CD4-positive, alpha-beta T cell treated with Interleukin-1 beta for 1 hour (primary cell): Measurements from ENCODE around the gene BCL2L13.
A peak's percentile ranks its signal among the peaks of the same experiment; 100 is the strongest.

Experiments
- DNase-seq, 2 donors: peaks; one replicate each; pipeline ENCODE4 v3.0.0-alpha.2; 2020 to 2022

Gene BCL2L13

DNA sequence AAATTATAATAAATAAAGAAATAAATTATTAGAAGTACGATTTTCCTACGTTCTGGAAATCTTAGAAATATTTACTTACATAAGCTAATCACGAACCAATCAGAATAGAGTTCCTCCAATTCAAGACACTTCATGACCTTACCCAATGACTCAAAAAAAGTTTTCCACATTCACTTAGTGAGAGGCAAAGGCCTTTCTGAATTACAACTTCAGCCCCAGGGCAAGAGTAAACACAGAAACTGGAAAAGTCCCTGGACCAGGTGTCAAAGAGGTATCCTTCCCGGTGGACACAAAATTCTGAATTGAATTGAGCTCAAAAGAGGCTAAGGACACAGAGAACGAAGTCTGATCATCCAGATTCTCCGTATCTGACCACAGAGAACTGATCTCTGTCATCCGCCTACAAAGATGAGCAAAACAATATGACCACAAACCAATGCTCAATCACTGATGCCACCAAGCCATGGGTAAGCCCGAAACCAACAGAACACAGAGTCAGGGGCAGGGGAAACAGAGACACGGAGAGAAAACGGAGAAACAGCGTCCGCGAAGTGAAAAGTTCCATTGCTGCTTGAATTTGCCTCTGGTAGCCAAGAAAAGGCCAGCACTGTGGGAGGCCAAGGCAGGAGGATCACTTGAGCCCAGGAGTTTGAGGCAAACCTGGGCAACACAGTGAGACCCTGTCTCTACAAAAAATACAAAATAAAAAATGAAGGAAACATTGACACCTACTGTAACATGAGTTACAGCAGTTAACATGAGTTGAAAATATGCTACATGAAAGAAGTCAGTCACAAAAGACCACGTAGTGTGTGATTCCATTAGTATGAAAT is 128.9 kb downstream of the BCL2L13 start:
- DNase-seq = peak in 1 of 2 donors; percentile 57

GRCh38 chr22:17769013-17769715 is 130.6 kb downstream of the BCL2L13 start:
- DNase-seq = peak in 1 of 2 donors; percentile 32

DNA sequence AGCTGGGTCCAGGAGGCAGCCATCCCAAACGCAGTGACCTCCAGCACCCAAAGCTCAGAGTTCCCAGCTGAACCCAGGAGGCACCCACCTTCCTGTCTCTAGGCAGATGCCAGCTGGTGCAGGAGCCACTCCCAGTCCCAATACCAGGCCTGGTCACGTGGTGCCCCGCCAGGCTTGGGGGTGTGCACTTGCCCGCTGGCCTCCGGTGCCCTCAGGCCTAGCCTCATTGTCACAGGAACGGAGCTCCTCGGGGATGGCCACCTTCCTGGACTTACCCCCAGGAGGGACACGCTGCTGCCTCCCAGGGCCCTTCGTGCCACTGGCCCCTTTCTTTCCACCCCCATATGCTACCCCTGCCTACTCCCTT is 131.1 kb downstream of the BCL2L13 start:
- DNase-seq = no peak

GRCh38 chr22:17770180-17771077 is 131.9 kb downstream of the BCL2L13 start:
- no peak for DNase-seq

DNA sequence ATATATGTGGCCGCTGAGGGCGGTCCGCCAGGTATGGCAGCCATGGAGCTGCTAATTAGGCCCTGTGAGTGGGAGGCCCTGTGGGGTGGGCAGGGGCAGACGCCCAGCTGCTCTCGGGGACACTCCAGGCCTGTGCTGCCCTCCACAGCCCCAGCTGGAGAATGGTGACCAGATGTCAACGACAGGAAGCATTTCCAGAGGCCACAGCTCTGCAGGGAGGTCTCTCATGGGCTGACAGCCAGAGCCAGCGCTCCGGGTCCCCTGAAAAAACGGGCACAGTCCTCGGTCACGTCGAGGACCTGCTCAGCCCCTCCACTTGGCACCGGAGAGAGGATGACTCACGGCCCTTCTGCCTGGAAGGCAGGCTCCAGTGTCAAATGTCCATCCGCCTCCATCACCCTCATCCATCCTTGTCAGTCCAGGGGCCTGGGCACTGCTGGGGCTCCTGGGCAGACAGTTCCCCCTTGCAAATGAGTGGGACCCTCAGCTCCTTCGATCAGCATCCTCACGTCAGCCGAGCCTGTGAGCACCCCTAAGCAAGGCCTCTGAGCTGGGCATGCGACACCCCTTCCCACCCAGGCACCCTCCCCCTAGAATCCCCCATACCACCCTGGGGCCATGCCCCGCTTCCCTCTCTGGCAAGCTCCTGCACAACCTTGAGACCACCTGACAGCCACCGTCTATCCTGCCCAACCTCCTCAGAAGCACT is 133.8 kb downstream of the BCL2L13 start:
- DNase-seq = no peak

- DNase-seq = peak in 1 of 2 donors; percentile 29
These were observed 134.5 kb downstream of the BCL2L13 start for GRCh38 chr22:17772958-17773605.

GRCh38 chr22:17773606-17774205 is 135.1 kb downstream of the BCL2L13 start:
- peak; percentile 68 to 72 for DNase-seq

DNA sequence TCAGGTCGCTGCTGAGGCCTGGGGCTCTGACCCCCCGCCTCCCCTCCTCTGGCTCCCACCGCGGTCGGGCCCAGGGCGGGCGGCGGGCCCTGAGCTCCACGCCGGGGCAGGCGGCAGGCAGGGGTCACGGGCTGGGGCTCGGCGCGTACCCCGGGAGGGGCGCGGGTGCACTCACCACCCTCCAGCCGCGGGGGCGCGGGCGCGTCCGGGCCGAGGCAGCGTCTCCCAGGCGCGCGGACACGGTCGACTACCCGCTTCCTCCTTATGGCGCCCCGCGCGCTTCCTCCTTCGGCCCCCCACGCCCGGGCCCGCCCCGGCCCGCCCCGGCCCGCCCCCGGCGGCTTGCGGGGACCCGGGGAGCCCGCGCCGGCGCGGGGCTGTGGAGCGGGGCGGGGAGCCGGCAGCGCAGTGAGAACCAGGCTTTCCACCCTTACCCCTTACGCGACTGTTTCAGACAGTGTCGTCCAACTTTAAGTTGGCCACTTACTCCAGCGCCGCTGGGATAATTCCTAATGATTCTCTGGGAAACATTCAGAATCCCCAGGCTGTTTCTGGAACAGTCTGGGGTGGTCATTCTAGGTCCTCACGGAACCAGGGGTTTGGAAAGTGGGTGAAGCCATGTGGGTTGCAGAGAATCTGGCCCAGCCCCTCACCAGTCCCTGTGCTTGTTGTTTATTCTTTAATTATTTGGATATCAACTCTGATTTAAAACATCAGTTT is 135.8 kb downstream of the BCL2L13 start, which contains the start of gene BID:
BID (minus strand) TSS at position 264 of the 720 bp plus-strand sequence. CDS start 24,353 bp downstream, outside the sequence.
- DNase-seq = peak; percentile 57 to 70

DNA sequence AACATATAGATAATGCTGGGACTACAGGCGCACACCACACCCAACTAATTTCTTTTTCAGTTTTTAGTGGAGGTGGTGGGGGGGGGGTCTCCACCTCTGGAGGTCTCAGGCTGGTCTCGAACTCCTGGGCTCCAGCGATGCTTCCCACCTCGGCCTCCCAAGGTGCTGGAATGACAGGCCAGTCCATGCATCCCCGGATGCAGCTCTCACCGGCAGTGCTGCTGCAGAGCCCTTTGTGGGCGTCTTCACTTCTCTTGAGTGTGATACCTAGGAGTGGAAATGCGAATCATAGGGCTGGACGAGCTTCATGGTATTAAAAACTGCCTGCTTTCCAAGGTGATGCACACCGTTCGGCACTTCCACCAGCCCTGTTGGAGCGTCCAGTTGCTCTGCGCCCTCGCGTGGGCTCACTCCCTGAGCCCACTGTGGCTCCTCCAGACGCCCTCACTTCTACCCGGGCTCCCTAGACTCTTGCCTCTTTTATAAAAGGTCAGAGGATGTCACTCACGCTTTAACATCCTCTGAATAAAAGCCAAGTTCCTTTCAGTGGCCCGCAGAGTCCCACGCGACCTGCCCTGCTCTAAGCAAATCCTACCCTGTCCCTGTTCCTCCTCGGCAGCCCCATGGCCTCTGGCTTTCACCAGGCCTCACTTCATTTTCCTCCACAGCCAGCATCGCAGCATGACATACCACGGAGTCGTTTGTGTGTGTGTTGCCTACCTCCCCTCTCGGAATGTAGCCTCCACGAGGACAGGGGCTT is 136.5 kb downstream of the BCL2L13 start:
- no peak for DNase-seq

DNA sequence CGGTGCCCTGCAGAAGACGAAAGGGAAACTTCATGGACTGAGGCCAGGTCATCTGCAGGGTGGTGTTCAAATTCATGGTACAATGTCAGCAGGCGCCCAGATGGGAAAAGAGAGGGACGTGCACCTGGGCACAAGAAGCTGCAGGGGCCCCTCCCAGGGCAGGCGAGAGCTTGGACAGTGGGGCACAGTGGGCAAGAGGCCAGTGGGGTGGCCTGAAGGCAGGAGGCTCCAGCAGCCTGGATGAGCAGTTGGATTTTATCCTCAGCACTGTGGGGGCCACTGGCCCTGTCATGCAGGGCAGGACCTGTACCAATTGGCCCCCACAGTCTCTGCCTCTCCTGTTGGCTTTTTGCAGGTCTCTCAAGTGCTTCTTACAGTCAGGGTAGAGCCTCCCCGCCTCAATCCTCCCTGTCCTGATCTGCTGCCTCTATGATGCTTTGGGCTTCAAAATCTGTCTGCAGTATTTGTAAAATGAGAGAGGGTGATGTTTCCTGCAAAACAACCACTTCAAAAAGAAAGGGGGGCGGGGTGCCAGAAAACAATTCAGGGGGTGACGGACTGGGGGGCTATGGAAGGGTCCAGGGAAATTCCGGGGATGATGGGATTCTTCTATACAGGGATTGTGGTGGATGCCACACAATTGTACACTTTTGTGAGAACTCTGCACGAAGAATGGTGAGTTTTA is 137.4 kb downstream of the BCL2L13 start:
- no peak for DNase-seq

DNA sequence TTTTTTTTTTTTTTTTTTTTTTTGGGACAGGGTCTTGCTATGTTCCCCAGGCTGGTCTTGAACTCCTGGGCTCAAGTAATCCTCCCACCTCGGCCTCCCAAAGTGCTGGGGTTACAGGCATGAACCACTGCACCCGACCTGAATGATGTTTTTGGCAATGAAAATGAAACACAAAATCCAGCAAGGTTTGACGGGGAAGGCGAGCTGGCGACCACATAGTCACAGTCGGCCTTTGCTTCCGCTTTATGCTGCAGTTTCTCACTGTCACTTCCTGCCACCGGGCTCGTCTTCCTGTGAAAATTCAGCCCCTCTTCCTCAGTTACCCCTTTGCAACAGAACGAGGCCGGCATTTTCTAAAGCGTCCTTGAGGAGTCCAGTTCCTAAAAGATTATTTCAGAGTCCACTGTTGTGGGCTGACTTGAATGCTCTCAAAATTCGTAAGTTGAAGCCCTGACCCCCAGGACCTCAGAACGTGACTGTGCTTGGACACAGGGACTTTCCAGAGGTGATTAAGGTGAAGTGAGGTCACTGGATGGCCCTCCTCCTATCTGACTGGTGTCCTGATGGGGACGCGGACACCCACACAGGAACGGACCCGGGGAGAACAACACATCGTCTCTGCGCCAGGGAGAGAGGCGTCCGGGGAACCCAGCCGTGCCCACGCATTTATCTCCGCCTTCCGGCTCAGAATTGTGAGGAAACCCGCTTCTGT is 138.6 kb downstream of the BCL2L13 start:
- peak; percentile 79 to 83 for DNase-seq

DNA sequence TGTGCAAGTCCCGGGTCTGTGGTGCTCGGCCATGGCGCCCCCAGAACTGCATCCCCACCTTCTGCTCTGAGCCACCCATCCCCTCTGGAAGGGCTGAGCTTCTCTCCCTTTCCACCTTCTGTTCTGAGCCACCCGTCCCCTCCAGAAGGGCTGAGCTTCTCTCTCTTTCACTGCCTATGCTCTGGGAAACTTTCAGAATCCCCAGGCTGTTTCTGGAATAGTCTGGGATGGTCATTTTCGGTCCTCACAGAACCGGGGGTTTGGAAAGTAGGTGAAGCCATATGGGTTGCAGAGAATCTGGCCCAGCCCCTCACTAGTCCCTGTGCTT is 139.1 kb downstream of the BCL2L13 start:
- no peak for DNase-seq

- no peak for DNase-seq
These were observed 139.9 kb downstream of the BCL2L13 start for GRCh38 chr22:17778412-17778976.

DNA sequence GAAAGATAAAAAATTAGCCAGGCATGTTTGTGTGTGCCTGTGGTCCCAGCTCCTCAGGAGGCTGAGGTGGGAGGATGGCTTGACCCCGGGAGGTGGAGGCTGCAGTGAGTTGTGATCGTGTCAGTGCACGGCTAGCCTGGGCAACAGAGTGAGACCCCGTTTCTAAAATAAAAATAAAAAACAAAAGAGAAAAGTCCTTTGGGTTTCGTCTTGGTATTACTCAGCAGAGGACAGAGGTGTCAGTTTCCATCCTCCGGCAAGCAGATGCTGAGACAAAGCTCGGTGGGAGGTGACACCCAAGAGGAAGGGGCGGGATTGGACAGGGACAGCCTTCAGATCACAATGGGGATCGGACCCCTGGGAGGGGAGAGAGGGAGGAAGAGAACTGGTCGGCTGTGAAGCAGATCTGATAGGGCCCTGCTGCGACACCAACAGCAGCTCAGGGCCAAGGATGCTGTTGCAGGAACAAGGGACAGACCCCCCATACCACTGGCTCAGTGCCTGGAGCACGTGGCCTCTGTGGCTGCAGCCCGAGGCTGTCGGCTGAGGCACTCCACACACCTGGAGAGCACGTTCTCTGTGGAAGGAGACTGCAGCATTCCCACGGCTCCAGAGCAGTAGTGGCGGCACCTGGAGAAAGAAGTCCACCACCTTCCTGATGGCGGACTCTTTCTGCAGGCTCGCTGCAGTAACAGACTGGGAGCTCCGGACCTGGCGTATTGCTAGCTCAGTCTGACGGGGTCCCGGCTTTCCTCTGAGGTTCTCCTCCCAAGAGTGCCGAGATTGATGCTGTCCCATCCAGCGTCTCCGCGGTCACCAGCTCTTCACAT is 140.9 kb downstream of the BCL2L13 start:
- DNase-seq = no peak

GRCh38 chr22:17780116-17780740 is 141.7 kb downstream of the BCL2L13 start:
- no peak for DNase-seq
